Skin epidermis (tissue), 12 donors: ENCODE data around the gene CAPN9.
"Not testable (repeated sequence)": the region's sequence is repeated elsewhere in the genome, so short reads cannot be mapped to it uniquely, and the experiment has no call there.

Source experiments
- H3K27ac ChIP-seq, 21 experiments: fragments of 200-600 bp; sonication (generic) in 11 of 21; one replicate each; pipeline ENCODE4 v1.5.0; 2020; ENCODE audit warnings: mild to moderate bottlenecking in 3 of 21, inconsistent platforms in 2 of 21, moderate library complexity in 2 of 21
- H3K4me3 ChIP-seq, 7 experiments: fragments of 200-600 bp; sonication (generic) in 2 of 7; one replicate each; pipeline ENCODE4 v1.5.0; 2020; ENCODE audit warnings: inconsistent platforms in 2 of 7, mild to moderate bottlenecking in 2 of 7, moderate library complexity in 1 of 7

CAPN9 gene

GRCh38 chr1:230834292-230834691 lies 87.1 kb downstream of the CAPN9 start:
- no peak overlapping the region for H3K4me3 ChIP-seq
- H3K27ac ChIP-seq: no peak overlapping the region

- H3K27ac ChIP-seq: no peak overlapping the region
- no peak overlapping the region for H3K4me3 ChIP-seq
These were observed 89.2 kb downstream of the CAPN9 start for GRCh38 chr1:230836347-230836746.

- Histone ChIP-seq H3K27ac (no peak overlapping the region), H3K4me3 (no peak overlapping the region)
These were observed 89.6 kb downstream of the CAPN9 start for GRCh38 chr1:230836793-230837192.

- H3K27ac ChIP-seq: no peak overlapping the region
- H3K4me3 ChIP-seq: no peak overlapping the region
These were observed 92.0 kb downstream of the CAPN9 start for GRCh38 chr1:230839173-230839572.

GRCh38 chr1:230842801-230843200 lies 95.6 kb downstream of the CAPN9 start:
- Histone ChIP-seq H3K4me3 (no peak overlapping the region), H3K27ac (no peak overlapping the region)

GRCh38 chr1:230843503-230844309 lies 96.5 kb downstream of the CAPN9 start:
- Histone ChIP-seq H3K4me3 (no peak overlapping the region), H3K27ac (no peak overlapping the region)

- no peak overlapping the region for H3K27ac ChIP-seq
These were observed 97.4 kb downstream of the CAPN9 start for GRCh38 chr1:230844561-230844960.

GRCh38 chr1:230845184-230845583 lies 98.0 kb downstream of the CAPN9 start:
- not testable (repeated sequence) for H3K4me3 ChIP-seq, H3K27ac ChIP-seq

More at GRCh38 chr1:230844561-230844960, 97.4 kb downstream of the CAPN9 start:
- no peak overlapping the region for H3K4me3 ChIP-seq

GRCh38 chr1:230848235-230848634 lies 101.0 kb downstream of the CAPN9 start:
- Histone ChIP-seq H3K4me3 (no peak overlapping the region), H3K27ac (peak overlapping the region in 1 of 21 experiments; percentile 71)

- peak overlapping the region in 10 of 21 experiments; percentile 14 to 85 (median 60) for H3K27ac ChIP-seq
- H3K4me3 ChIP-seq: no peak overlapping the region
These were observed 102.5 kb downstream of the CAPN9 start for GRCh38 chr1:230849451-230850224.

- peak overlapping the region in 7 of 21 experiments; percentile 12 to 85 (median 41) for H3K27ac ChIP-seq
- no peak overlapping the region for H3K4me3 ChIP-seq
These were observed 103.4 kb downstream of the CAPN9 start for GRCh38 chr1:230850547-230850946.

GRCh38 chr1:230851291-230851691 lies 104.1 kb downstream of the CAPN9 start:
- Histone ChIP-seq H3K27ac (peak overlapping the region in 4 of 21 experiments; percentile 12 to 85 (median 56)), H3K4me3 (no peak overlapping the region)
